OCI-LY7 (cell line): ENCODE results near the gene MRTFB. TPM values are rescaled to one million over a fixed set of nuclear protein-coding genes. Genes with fewer than 3 reads are reported as not detected.

Experiments used
- BruUV-seq: library from RNA; stranded (reverse); fragments of 400-500 nt; replicated peaks from 2 replicates; lab custom pipeline; 2021; lab: Mats Ljungman, UMichigan
- CTCF ChIA-PET: fragments of 300-600 bp; sonication (Branson Sonifier 250); formaldehyde crosslinking; loops from one replicate; lab custom pipeline; 2022; ENCODE audit warnings: antibody characterized with exemption; ENCODE audit not compliant: unreplicated experiment; lab: Charles Lee
- POLR2A ChIA-PET: fragments of 300-600 bp; sonication (Branson Sonifier 250); formaldehyde crosslinking; loops from one replicate; lab custom pipeline; 2022; ENCODE audit warnings: antibody characterized with exemption; lab: Charles Lee
- DNase-seq: peaks from one replicate; pipeline ENCODE4 v3.0.0-alpha.2; 2015; ENCODE audit warnings: low spot score
- H2AFZ ChIP-seq: fragments of 200-600 bp; sonication (generic), shearing (Covaris generic); 2 replicates; pipeline ENCODE4 v1.6.1; 2014; ENCODE audit warnings: mild to moderate bottlenecking, antibody characterized with exemption, low read length, moderate library complexity
- H3K27ac ChIP-seq: fragments of 200-600 bp; sonication (generic); 2 replicates; pipeline ENCODE4 v1.5.1; 2014; ENCODE audit warnings: mixed run types, low read depth, mild to moderate bottlenecking, moderate library complexity, low read length, inconsistent platforms; ENCODE audit not compliant: poor library complexity, severe bottlenecking
- H3K36me3 ChIP-seq: fragments of 200-600 bp; sonication (generic); 2 replicates; pipeline ENCODE4 v1.6.1; 2014; ENCODE audit warnings: mild to moderate bottlenecking, antibody characterized with exemption, low read length, moderate library complexity, mixed read lengths; ENCODE audit not compliant: insufficient read depth
- H3K4me1 ChIP-seq: fragments of 200-600 bp; sonication (generic); 2 replicates; pipeline ENCODE4 v1.5.1; 2014; ENCODE audit warnings: mild to moderate bottlenecking, low read length; ENCODE audit not compliant: insufficient read depth, poor library complexity, severe bottlenecking
- H3K4me2 ChIP-seq: fragments of 200-600 bp; sonication (generic); 2 replicates; pipeline ENCODE4 v1.6.1; 2014; ENCODE audit warnings: mild to moderate bottlenecking, low read length
- H3K4me3 ChIP-seq: fragments of 200-600 bp; sonication (generic); 2 replicates; pipeline ENCODE4 v1.5.1; 2014; ENCODE audit warnings: mild to moderate bottlenecking, low read depth, low read length; ENCODE audit not compliant: poor library complexity, severe bottlenecking
- H3K79me2 ChIP-seq: fragments of 200-600 bp; sonication (generic); 2 replicates; pipeline ENCODE4 v1.6.1; 2016; ENCODE audit warnings: low read depth, mild to moderate bottlenecking, low read length, moderate library complexity, mixed read lengths; ENCODE audit not compliant: insufficient read depth
- H3K9me2 ChIP-seq: fragments of 200-600 bp; sonication (generic); 2 replicates; pipeline ENCODE4 v1.6.1; 2016; ENCODE audit warnings: mild to moderate bottlenecking, low read length, mixed read lengths; ENCODE audit not compliant: insufficient read depth
- H3K9me3 ChIP-seq: fragments of 200-600 bp; sonication (generic); 2 replicates; pipeline ENCODE4 v1.6.1; 2014; ENCODE audit warnings: mild to moderate bottlenecking, mixed run types, low read length, mixed read lengths
- H4K20me1 ChIP-seq: fragments of 200-600 bp; sonication (generic); 2 replicates; pipeline ENCODE4 v1.6.1; 2014; ENCODE audit warnings: mild to moderate bottlenecking, antibody characterized with exemption, low read length, moderate library complexity, mixed read lengths; ENCODE audit not compliant: insufficient read depth
- EZH2phosphoT487 ChIP-seq: fragments of 200-600 bp; sonication (generic); IDR thresholded peaks from 2 replicates; pipeline ENCODE4 v1.6.1; 2018; ENCODE audit warnings: low read depth, borderline replicate concordance, mild to moderate bottlenecking, mixed run types, antibody characterized with exemption, low read length, moderate library complexity, mixed read lengths
- intact Hi-C: fragments of 100-400 bp; cut with micrococcal nuclease; formaldehyde crosslinking; loops from one replicate; pipeline ENCODE4 v1.10.0; 2022; ENCODE audit not compliant: unreplicated experiment
- total RNA-seq, 2 experiments: library from RNA; depleted of rRNA in 1 of 2; stranded (reverse); fragments of >200 nt in 1 of 2; shearing (Covaris generic) in 1 of 2; gene quantifications; 2 replicates each; pipeline ENCODE4 v1.2.3, GENCODE V29; 2014 to 2022
- TF ChIP-seq, protein P1 (sequence below): fragments of 200-600 bp; sonication (generic); conservative IDR thresholded peaks from 2 replicates; pipeline ENCODE4 v1.5.1; 2014; ENCODE audit warnings: mild to moderate bottlenecking, antibody characterized with exemption, low read length, moderate library complexity, mixed read lengths

Gene MRTFB
- total RNA-seq, 2 experiments from 2014 or later = 8.5 to 21.4 TPM

DNA sequence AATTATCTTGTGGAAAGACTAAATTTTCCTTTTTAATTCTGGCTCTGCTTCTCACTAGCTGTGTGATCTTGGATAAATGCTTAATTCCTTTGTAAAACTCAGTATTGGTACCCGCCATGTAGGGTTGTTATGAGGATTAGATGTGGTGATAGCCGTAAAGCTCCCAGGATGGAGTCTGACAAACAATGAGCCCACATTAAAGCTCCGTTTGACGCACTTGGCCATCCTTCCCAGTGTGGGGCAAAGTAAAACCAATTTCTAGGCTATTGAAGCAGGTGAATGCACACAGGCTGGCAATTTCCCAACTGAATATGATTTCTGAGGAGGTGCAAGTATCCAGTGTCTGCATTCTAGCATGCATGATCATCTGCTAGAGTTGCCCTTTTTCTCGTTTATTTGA, 123.6 kb downstream of the MRTFB start:
- CTCF ChIA-PET = no interaction called here
- intact Hi-C loops = no loop called here

DNA sequence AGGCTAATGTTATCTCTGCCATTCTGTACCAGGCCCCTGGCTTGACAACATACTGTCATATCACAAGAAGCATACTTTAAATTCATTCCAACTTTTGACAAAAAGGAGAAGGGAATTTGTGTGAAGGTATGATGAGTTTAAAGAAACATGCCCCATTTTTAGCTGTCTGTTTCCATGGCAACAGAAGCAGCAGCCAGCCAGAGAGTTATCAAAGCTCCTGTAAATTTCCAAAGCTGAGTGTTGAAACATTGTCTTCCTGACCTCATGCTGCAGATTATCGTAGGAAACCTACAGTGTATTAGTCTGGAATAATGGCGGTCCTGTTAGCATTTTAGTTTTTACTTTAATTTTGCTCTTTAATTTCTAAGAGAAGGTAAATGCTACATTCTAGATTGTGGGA, 124.9 kb downstream of the MRTFB start:
- intact Hi-C loops = no loop called here
- H3K79me2 ChIP-seq = no peaks in the 10 kb centered on the region
- H3K4me2 ChIP-seq = peak overlapping the region; percentile 49
- peaks cover 29% of the 10 kb centered on the region for H3K4me1 ChIP-seq
- no peak overlapping the region for H3K4me3 ChIP-seq
- no peaks in the 10 kb centered on the region for H4K20me1 ChIP-seq
- POLR2A ChIA-PET = interaction anchor here (0.7 to 1.1 kb wide), 3 partner anchors 63 to 161 kb away, joined by 3 to 4 read pairs (median 3); no protein-coding TSS in a partner anchor
- BruUV-seq = no TSS peak
- no peak overlapping the region for H3K27ac ChIP-seq
- H2AFZ ChIP-seq = peak overlapping the region; percentile 33; the same call in 1 of the 2 replicates
- CTCF ChIA-PET = no interaction called here
- peak; percentile 10 for DNase-seq
- no peak for TF ChIP-seq EZH2phosphoT487
- TF ChIP-seq, protein P1, sequence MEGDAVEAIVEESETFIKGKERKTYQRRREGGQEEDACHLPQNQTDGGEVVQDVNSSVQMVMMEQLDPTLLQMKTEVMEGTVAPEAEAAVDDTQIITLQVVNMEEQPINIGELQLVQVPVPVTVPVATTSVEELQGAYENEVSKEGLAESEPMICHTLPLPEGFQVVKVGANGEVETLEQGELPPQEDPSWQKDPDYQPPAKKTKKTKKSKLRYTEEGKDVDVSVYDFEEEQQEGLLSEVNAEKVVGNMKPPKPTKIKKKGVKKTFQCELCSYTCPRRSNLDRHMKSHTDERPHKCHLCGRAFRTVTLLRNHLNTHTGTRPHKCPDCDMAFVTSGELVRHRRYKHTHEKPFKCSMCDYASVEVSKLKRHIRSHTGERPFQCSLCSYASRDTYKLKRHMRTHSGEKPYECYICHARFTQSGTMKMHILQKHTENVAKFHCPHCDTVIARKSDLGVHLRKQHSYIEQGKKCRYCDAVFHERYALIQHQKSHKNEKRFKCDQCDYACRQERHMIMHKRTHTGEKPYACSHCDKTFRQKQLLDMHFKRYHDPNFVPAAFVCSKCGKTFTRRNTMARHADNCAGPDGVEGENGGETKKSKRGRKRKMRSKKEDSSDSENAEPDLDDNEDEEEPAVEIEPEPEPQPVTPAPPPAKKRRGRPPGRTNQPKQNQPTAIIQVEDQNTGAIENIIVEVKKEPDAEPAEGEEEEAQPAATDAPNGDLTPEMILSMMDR = no peak
- H3K9me2 ChIP-seq = no peaks in the 10 kb centered on the region
- no peaks in the 10 kb centered on the region for H3K36me3 ChIP-seq
- H3K9me3 ChIP-seq = 0 out of 2 replicates have a peak, but pooled peaks cover 10% of the 10 kb centered on the region

More for the DNA sequence above, 123.6 kb downstream of the MRTFB start:
- BruUV-seq = no TSS peak
- TF ChIP-seq, protein P1 = no peak
- TF ChIP-seq EZH2phosphoT487 = no peak
- Histone ChIP-seq H3K9me2 (no peaks in the 10 kb centered on the region), H2AFZ (no peak overlapping the region), H3K79me2 (no peaks in the 10 kb centered on the region), H3K4me3 (no peak overlapping the region), H3K4me1 (peaks cover 29% of the 10 kb centered on the region), H3K27ac (no peak overlapping the region), H3K4me2 (no peak overlapping the region), H3K36me3 (no peaks in the 10 kb centered on the region), H4K20me1 (no peaks in the 10 kb centered on the region), H3K9me3 (0 out of 2 replicates have a peak, but pooled peaks cover 10% of the 10 kb centered on the region)
- POLR2A ChIA-PET = interaction anchor here (0.7 kb wide), 1 partner anchor 163 kb away, joined by 5 read pairs; no protein-coding TSS in a partner anchor
- no peak for DNase-seq

DNA sequence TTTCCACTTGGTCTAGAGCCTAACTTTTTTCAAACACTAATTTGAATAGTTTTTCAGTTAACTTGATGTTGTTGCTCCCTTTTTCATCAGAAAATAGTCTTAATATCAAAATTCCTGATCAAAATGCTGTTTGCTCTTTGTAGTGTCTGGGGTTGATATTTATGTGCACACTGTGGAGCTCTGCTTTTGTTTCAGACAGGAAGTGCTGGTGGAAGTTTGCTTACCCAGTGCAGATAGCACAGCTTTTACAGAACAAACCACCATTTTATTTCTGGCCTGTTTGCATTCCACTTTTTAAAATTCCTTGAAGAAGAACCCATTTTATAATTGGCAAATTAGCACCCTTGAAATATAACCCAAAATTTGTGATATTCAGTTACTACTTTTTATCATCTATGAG, 125.4 kb downstream of the MRTFB start:
- ChIA-PET POLR2A (interaction anchor here (0.7 to 1.1 kb wide), 3 partner anchors 63 to 162 kb away, joined by 3 to 4 read pairs (median 3); no protein-coding TSS in a partner anchor), CTCF (no interaction called here)
- Histone ChIP-seq H3K9me3 (0 out of 2 replicates have a peak, but pooled peaks cover 10% of the 10 kb centered on the region), H3K27ac (no peak overlapping the region), H3K36me3 (no peaks in the 10 kb centered on the region), H3K4me1 (peaks cover 29% of the 10 kb centered on the region), H3K9me2 (no peaks in the 10 kb centered on the region), H3K79me2 (no peaks in the 10 kb centered on the region), H3K4me2 (peak overlapping the region; percentile 49), H3K4me3 (no peak overlapping the region), H4K20me1 (no peaks in the 10 kb centered on the region), H2AFZ (peak overlapping the region; percentile 33; the same call in 1 of the 2 replicates)
- no TSS peak for BruUV-seq
- TF ChIP-seq, protein P1 = no peak
- TF ChIP-seq EZH2phosphoT487 = no peak
- intact Hi-C loops = no loop called here
- DNase-seq = peak; percentile 54
